ENCODE measurements around the gene IL1RAPL1.

The IL1RAPL1 gene

DNA sequence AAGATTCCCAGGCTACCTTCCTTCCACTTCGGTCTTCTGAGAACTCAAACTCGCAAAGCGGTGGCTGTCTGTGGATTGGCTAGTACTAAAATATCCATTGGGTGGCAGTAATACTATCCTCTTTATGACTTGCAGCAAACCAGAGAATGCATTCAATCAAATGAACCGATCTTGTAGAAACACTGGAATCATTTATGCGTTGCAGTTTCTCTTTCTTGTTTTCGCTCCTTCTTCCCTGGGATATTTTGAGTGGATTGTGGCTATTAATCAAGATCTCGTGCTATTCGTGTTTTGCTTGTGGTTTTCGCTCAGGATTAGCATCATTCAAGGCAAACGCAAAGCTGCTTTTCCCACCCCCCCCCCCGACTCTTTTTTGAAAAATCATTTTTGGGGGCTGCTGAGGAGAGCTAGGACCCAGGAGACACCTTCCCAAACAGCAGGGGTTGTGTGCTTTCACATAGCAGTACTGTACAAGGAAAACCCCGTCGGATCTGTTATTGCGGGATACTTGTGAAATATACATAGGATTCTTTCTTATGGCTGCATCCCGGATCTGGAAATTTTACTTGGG is at the start of gene IL1RAPL1:
TSS of gene IL1RAPL1 (plus strand) at position 466 of the 571 bp plus-strand sequence.
- DNase-seq (ENCODE audit: low read depth in 2 of 2, low spot score in 1 of 2) = no peak

- DNase-seq (ENCODE audit: low read depth in 2 of 2, low spot score in 1 of 2) = no peak
Observed at GRCh38 chrX:28542791-28543190, 44.5 kb upstream of the IL1RAPL1 start.

- no peak for DNase-seq (ENCODE audit: low read depth in 2 of 2, low spot score in 1 of 2)
Observed at GRCh38 chrX:28549838-28550237, 37.4 kb upstream of the IL1RAPL1 start.

DNA sequence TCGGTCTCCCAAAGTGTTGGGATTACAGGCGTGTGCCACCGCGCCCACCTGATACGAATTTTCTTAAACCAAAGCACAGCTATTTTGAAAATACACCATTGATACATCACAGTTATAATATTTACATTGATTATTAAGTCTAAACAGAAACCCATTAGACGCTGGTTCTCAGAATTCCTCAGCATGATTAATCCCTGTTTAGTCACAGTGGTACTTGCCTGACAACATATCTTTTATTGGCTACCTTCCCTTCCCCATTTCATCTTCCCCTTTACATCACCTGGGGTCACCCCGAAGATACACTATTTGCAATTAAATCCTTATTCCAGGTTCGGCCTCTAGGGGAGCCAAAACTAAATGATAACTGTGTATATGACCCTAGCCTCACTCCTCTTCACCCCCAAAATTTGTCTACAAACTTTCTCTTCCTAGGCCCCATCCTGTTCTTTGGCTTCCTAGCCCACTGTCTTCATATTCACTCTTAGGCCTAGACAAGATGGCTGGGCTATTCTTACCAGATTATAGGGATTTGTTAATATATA is 36.8 kb upstream of the IL1RAPL1 start:
- no peak for DNase-seq (ENCODE audit: low read depth in 2 of 2, low spot score in 1 of 2)

GRCh38 chrX:28552322-28552721 is 34.9 kb upstream of the IL1RAPL1 start:
- DNase-seq (ENCODE audit: low read depth in 2 of 2, low spot score in 1 of 2) = no peak

GRCh38 chrX:28552882-28553829 is 34.1 kb upstream of the IL1RAPL1 start:
- no peak for DNase-seq (ENCODE audit: low read depth in 2 of 2, low spot score in 1 of 2)

DNA sequence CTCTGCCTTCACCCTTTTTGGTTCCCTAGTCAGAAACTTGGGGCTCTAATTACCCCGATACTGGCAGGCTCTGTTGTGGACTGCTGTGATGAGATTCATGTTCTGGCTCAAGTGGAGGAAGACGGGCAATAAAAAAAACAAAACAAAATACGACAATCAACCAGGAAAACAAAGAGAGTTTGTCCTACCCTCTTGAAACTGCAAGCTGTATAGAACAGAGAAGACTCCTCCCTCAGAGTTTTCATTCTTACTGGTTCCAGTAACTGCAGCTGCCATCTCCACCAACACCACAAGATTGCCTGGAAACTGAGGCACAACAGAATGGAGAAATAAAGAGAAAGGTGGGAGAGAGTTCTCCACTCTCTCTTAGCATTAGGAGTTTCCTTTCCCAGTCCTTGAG is 11.1 kb upstream of the IL1RAPL1 start:
- no peak for DNase-seq (ENCODE audit: low read depth in 2 of 2, low spot score in 1 of 2)

- DNase-seq (ENCODE audit: low read depth in 2 of 2, low spot score in 1 of 2) = no peak
Observed at GRCh38 chrX:28581522-28581921, 5.7 kb upstream of the IL1RAPL1 start.

- no peak for DNase-seq (ENCODE audit: low read depth in 2 of 2, low spot score in 1 of 2)
Observed at GRCh38 chrX:28582511-28582910, 4.7 kb upstream of the IL1RAPL1 start.

DNA sequence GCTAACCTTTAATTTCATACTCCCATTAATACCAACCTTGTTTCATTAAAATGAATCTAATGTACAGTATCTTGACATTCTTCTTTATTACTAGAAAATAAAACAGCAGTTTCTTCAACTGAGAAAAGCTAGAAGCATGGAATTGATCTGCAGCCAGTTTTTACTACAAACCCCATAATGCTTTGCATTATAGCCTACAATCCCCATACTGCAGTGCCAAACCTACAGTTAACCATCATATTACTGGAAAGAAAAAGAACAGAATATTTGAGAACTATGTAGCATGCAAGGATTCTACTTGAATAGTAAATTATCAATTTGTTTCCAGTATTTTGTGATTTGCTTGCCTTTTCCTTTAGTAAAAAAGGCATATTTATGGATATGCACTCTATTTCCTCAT is 3.2 kb upstream of the IL1RAPL1 start:
- DNase-seq (ENCODE audit: low read depth in 2 of 2, low spot score in 1 of 2) = no peak

DNA sequence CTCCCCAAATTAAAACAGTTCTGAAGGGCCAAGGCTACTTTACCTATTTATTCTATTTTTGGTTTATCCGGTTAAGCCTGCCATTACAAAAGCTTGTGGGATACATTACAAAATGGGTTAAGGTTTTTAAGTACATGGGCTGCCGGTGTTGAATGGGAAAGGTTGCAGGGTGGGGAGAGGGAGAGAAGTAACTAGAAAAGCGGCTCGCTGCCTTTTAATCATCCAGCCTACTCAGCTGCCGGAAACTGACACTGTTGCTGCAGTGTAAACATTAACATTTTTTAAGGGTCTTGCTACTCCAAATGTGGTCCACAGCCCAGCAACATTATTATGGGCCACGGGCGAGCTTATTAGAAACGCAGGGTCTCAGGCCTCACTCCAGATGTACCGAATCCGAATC is 1.5 kb upstream of the IL1RAPL1 start:
- no peak for DNase-seq (ENCODE audit: low read depth in 2 of 2, low spot score in 1 of 2)

DNA sequence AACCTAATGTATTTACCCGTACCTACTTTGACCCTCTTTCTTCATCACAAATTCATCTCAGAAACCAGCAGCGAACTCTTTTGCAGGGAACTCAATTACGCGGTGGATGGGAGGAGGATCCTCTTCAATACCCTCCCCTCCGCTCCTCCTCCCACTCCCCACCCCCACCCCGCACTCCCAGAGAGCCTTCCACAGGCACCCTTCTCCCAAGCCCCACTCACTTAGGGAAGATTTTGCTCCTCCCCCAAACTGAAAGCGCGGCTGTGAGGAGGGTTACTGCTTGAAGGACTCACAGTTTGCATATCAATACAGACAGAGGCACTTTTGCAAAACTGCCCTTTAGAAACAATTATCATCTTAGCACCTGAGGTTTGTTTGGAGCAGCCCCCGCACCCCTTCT is 960 bp upstream of the IL1RAPL1 start:
- DNase-seq (ENCODE audit: low read depth in 2 of 2, low spot score in 1 of 2) = no peak

- no peak for DNase-seq (ENCODE audit: low read depth in 2 of 2, low spot score in 1 of 2)
Observed at GRCh38 chrX:28589046-28589445, 1.8 kb downstream of the IL1RAPL1 start.

DNA sequence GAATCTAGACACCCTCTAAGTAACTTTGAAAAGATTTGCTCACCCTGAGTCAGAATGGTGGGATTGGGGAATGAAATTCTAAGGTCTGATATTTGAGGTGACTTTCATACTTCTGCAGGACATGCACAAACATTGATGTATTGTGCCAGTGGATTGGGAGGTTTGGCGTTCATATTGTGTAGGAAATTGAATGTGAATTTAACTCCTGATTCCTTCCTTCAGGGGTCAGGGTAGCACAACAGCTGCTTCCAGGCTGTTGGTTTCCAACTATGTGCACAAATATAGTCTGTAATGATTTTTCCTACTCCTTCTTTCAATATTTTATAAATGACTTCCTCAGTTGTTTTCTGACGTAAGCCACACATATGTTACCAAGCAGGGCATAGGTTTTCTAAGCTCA is 3.1 kb downstream of the IL1RAPL1 start:
- DNase-seq (ENCODE audit: low read depth in 2 of 2, low spot score in 1 of 2) = no peak

DNA sequence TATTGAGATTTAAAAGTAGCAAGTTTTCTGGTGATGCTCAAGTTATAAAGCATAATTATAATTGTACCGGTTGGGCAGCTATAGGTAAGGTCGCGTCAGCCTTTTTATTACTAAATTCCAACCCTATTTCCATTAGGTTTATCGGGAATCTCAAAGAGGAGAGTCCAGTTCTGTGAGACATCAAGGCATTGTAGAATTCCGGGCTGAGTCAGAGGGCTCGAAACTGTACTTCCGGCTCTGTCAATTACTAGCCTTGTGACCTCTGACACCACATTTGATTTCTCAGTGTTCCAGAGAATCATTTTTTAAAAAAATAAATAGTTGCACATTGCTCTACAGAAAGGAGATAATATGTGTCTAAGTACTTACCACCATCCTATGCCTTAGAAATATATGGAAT is 4.3 kb downstream of the IL1RAPL1 start:
- no peak for DNase-seq (ENCODE audit: low read depth in 2 of 2, low spot score in 1 of 2)

DNA sequence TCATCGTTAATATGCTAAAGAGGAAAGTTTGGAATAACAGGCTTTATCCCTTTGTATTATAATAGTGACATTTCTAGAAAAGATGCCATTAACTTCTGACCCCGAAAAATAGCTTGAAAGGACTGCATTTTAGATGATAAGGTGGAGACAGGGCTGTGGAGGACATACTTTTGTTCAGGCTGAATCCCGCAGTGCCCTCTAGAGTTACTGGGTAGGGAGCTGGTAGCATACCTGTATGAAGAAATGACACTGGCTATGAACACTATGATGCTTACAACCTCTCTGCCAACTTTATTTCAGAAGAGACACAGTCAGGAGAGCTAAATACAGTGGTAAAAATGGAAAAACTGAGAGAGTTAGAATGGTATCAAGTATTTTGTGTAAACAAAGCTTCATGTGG is 8.1 kb downstream of the IL1RAPL1 start:
- DNase-seq (ENCODE audit: low read depth in 2 of 2, low spot score in 1 of 2) = no peak

GRCh38 chrX:28599957-28600356 is 12.7 kb downstream of the IL1RAPL1 start:
- DNase-seq (ENCODE audit: low read depth in 2 of 2, low spot score in 1 of 2) = no peak

DNA sequence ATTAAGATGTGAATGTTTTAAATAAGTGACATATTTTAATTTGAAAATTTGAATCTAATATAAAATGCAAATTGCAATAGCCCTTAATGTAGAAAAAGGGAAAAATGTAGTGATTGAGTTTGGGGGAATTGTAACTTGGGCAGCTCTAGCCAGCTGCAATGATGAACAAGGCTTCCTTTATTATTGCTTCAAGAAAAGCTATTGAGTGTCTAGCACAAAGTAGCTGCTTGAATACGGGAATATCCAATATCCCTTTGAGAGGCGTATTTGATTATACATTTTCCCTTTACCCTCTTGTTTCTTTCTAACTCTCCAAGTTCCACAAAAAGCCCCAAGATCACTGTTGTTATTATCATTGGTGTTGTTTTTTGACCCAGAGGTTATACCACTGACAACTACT is 21.8 kb downstream of the IL1RAPL1 start:
- no peak for DNase-seq (ENCODE audit: low read depth in 2 of 2, low spot score in 1 of 2)

DNA sequence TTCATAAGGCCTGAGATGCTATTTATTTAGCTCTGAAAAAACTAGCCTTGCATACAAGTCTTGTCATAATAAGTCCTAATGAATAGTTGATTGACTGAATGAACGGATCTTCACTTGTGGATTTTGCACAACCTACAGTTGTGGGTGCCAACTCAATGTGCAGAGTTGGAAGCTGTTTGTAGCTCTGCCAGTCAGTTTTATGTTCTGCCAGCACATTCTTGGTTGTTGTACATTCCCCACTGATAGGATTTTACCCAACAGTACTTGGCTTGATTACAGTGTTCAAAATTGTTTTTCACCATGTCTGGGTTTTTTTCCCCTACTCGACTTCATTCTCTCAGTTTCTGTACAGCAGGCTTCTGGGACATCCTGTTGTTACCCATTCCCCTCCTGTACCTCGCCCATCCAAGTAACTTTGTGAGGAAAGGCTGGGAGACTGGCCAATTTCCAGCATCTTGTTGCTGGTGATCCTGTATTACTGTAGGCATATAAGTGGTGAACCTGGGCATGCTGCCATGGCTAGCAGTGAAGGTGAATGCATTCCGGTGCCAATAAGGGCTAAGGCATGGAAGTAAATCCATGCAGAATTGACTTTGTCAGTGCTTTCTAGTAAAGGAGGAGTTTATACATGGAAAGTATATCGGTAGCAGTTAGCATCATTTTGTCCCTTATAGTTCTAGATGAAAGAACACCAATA is 22.8 kb downstream of the IL1RAPL1 start:
- DNase-seq (ENCODE audit: low read depth in 2 of 2, low spot score in 1 of 2) = no peak

- DNase-seq (ENCODE audit: low read depth in 2 of 2, low spot score in 1 of 2) = no peak
Observed at GRCh38 chrX:28610746-28611145, 23.5 kb downstream of the IL1RAPL1 start.

DNA sequence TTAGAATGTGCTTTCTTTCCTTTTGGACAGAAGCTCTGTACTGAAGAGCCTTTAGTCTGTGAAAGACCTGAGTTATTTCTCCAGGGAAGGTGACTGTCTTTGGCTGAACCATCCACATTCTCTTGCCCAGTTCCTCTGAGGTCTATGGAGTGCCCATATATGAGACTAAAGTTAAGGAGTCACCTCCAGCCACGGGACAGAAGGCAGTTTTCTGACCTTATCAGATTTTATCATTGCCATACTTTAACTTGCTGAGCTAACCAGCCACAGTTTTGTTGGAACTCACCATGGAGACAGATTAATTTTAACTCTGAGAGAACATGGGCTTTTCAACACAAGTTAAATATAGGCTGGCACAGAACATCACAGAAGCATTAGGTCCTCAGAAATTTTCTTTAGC is 26.3 kb downstream of the IL1RAPL1 start:
- DNase-seq (ENCODE audit: low read depth in 2 of 2, low spot score in 1 of 2) = no peak

DNA sequence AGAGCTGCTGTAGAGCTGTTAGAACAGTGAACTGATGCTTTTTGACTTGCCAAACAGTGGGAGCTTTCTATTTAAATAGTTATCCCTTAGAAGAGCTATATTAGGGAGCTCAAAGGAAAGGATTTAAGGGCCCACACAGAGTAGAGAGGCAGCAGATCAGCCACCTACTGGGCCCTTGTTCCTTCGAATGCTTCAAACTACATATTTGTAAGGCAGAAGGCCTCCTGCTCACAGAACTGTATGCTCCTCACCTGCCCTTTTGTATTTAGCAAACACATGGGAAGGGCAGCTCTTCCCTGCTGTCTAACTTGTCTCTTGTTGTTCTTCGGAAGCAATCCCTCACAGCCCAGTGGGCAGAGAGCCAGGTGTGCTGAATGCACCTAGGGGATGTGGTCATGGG is 38.0 kb downstream of the IL1RAPL1 start:
- DNase-seq (ENCODE audit: low read depth in 2 of 2, low spot score in 1 of 2) = no peak

Measured in stimulated activated CD8-positive, alpha-beta memory T cell treated with anti-CD3 and anti-CD28 coated beads, Interleukin-4, amount 100 ng/mL, for 1 hour (primary cell).